Measurements from ENCODE around the gene CNTF.
A peak's percentile ranks its signal among the peaks of the same experiment; 100 is the strongest.

Gene CNTF

GRCh38 chr11:58649623-58650022 lies 27.2 kb downstream of the CNTF start:
- no peak overlapping the region for H3K4me3 ChIP-seq (replicated peaks; ENCODE audit: low read depth, low read length)
- no peak for DNase-seq (ENCODE audit: low read depth)
- TF ChIP-seq, protein P1, sequence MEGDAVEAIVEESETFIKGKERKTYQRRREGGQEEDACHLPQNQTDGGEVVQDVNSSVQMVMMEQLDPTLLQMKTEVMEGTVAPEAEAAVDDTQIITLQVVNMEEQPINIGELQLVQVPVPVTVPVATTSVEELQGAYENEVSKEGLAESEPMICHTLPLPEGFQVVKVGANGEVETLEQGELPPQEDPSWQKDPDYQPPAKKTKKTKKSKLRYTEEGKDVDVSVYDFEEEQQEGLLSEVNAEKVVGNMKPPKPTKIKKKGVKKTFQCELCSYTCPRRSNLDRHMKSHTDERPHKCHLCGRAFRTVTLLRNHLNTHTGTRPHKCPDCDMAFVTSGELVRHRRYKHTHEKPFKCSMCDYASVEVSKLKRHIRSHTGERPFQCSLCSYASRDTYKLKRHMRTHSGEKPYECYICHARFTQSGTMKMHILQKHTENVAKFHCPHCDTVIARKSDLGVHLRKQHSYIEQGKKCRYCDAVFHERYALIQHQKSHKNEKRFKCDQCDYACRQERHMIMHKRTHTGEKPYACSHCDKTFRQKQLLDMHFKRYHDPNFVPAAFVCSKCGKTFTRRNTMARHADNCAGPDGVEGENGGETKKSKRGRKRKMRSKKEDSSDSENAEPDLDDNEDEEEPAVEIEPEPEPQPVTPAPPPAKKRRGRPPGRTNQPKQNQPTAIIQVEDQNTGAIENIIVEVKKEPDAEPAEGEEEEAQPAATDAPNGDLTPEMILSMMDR (IDR thresholded peaks at IDR 0.05; ENCODE audit: low read length, missing control alignments), result no peak

- DNase-seq (ENCODE audit: low read depth), result no peak
- H3K4me3 ChIP-seq (replicated peaks; ENCODE audit: low read depth, low read length), result no peak overlapping the region
- TF ChIP-seq, protein P1 (IDR thresholded peaks at IDR 0.05; ENCODE audit: low read length, missing control alignments), result no peak
Measured at GRCh38 chr11:58650496-58650895, 28.0 kb downstream of the CNTF start.

DNA sequence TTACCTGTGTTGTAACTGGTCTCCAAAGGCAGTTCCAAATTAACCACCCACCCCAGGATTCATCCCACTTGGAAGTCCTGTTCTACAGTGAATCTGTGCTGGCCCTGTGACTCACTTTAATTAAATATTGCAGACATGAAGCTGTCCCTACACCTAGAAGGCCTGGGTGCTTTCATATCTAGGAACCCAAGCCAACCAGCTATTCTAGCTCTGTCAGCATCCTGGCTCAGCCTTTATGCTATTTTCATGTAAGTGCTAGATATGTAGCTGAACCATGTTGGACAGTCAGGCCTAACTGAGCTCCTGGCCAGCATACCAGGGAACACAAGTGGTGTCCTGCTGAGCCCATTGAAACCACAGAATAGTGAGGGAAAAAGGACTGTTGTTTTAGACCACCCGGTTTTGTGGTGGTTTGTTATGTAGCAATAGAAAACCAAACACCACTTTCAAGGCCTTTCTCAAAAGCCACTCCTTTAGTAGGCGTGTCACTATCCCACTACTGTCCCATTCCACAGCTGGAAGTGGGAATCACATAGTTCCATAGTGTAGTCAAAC lies 30.3 kb downstream of the CNTF start:
- no peak overlapping the region for H3K4me3 ChIP-seq (replicated peaks; ENCODE audit: low read depth, low read length)
- TF ChIP-seq, protein P1 (IDR thresholded peaks at IDR 0.05; ENCODE audit: low read length, missing control alignments), result no peak
- no peak for DNase-seq (ENCODE audit: low read depth)

DNA sequence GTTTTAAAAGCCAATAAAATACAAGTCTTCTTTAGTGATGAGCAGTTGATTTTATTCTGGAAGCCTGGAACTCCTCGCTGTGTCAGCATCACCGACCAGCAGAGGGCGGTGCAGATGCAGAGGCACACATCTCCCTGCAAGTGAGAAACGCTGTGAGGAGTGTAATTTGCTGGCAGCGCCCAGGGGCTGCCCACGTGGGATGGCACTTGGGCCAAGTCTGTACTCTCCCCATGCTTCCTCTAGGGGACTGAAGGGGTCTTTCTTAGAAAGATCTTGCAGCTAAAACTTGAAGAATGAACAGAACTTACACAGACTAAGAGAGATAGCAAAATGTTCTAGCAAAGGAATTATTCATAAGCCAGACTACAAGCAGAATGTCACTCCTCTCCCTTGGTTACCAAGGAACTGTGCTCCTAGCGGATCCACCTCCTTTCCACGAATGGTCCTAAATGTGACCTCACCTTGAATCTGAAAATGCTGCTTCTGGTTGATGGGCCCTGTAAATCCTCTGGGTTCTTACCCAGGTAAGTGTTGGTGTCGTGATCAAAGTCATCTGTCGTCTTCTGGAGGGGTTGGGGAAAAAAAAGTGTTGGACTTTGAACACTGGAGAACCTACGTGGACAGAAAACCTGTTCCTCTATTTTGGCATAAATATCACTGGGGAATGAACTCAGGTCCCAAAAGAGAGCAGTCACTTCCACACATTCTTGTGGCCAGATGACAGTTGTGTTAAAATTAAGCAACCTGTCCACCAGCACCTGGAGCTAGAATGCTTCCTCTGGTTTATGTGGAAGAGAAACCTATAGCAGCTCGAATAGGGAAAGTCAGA lies 31.8 kb downstream of the CNTF start:
- peak; percentile 82 for DNase-seq (ENCODE audit: low read depth)
- TF ChIP-seq, protein P1 (IDR thresholded peaks at IDR 0.05; ENCODE audit: low read length, missing control alignments), result peak; percentile 98
- H3K4me3 ChIP-seq (replicated peaks; ENCODE audit: low read depth, low read length), result no peak overlapping the region

DNA sequence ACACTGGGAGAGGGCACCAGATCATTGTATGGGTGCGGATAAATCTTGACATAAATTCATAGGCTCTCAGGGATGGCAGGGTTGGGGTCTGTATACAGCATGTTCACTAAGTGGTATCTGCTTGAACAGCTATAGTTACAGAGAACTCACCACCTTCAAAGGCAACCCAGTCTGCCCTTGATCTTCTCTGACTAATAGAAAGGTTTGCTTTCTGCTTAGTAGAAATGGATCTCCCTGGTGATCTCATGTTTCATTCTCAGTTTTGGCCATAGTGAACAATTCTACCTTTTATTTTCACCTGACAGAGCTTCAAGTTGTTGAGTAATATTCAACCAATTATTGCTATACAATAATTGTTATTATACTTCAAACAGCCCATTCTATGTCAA lies 32.4 kb downstream of the CNTF start:
- DNase-seq (ENCODE audit: low read depth), result no peak
- H3K4me3 ChIP-seq (replicated peaks; ENCODE audit: low read depth, low read length), result no peak overlapping the region
- TF ChIP-seq, protein P1 (IDR thresholded peaks at IDR 0.05; ENCODE audit: low read length, missing control alignments), result no peak

DNA sequence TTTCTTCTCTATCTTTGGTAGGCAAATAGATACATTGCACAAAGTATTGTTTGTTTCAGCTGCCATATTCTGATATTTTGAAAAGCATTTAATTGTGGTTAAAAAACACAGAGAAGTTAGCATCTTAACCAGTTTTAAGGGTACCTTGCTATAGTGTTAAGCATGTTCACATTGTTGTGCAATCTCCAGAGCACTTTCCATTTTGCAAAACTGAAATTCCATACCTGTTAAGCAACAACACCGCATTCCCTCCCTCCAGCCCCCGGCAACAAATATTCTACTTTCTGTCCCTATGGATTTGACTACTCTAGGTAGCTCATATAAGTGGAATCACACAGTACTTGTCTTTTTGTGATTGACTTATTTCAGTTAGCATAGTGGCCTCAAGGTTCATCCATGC lies 33.9 kb downstream of the CNTF start:
- TF ChIP-seq, protein P1 (IDR thresholded peaks at IDR 0.05; ENCODE audit: low read length, missing control alignments), result no peak
- DNase-seq (ENCODE audit: low read depth), result no peak
- no peak overlapping the region for H3K4me3 ChIP-seq (replicated peaks; ENCODE audit: low read depth, low read length)

Data from fibroblast of pulmonary artery (primary cell).